Stimulated activated naive CD8-positive, alpha-beta T cell treated with anti-CD3 and anti-CD28 coated beads, Interleukin-15, amount 100 ng/mL, for 72 hours (primary cell): ENCODE data around the gene SNAPC5.
"Not testable (repeated sequence)": the region's sequence is repeated elsewhere in the genome, so short reads cannot be mapped to it uniquely, and the experiment has no call there.

Experiments used
- ATAC-seq: fragments of 150-1000 bp; cut with Tn5 transposase; 2 replicates; pipeline ENCODE4 v1.10.0; 2021; ENCODE audit warnings: mild to moderate bottlenecking, moderate library complexity
- DNase-seq, 2 donors: peaks; one replicate each; pipeline ENCODE4 v3.0.0; 2021 to 2022
- H3K27ac Mint-ChIP-seq, 2 donors: one replicate each; pipeline ENCODE4 v1.8.0; 2022; ENCODE audit warnings: mild to moderate bottlenecking in 2 of 2, mixed read lengths in 2 of 2, moderate library complexity in 2 of 2
- H3K27me3 Mint-ChIP-seq: one replicate; pipeline ENCODE4 v1.8.0; 2022; ENCODE audit warnings: mixed read lengths
- H3K4me1 Mint-ChIP-seq: one replicate; pipeline ENCODE4 v1.8.0; 2022; ENCODE audit warnings: mild to moderate bottlenecking, mixed read lengths
- H3K4me3 Mint-ChIP-seq, 2 donors: one replicate each; pipeline ENCODE4 v1.8.0; 2022; ENCODE audit warnings: mild to moderate bottlenecking in 2 of 2, mixed read lengths in 2 of 2, moderate library complexity in 1 of 2
- H3K9me3 Mint-ChIP-seq, 2 donors: one replicate each; pipeline ENCODE4 v1.8.0; 2022; ENCODE audit warnings: mixed read lengths in 2 of 2

SNAPC5 gene

GRCh38 chr15:66502491-66502890 lies 4.9 kb upstream of the SNAPC5 start:
- no peak for DNase-seq
- peaks cover 70% of the 10 kb centered on the region for H3K4me1 Mint-ChIP-seq
- H3K27me3 Mint-ChIP-seq: no peaks in the 10 kb centered on the region
- no peaks in the 10 kb centered on the region for H3K9me3 Mint-ChIP-seq
- peak overlapping the region in 1 of 2 donors; percentile 86 for H3K27ac Mint-ChIP-seq
- H3K4me3 Mint-ChIP-seq: peak overlapping the region; percentile 92 to 96
- ATAC-seq: no peak

GRCh38 chr15:66500346-66500745 lies 2.8 kb upstream of the SNAPC5 start:
- DNase-seq, ATAC-seq, H3K9me3 Mint-ChIP-seq, H3K4me3 Mint-ChIP-seq, H3K27me3 Mint-ChIP-seq: not testable (repeated sequence)
- Mint-ChIP-seq H3K4me1 (peaks cover 66% of the 10 kb centered on the region), H3K27ac (peak overlapping the region in 1 of 2 donors; percentile 87)

DNA sequence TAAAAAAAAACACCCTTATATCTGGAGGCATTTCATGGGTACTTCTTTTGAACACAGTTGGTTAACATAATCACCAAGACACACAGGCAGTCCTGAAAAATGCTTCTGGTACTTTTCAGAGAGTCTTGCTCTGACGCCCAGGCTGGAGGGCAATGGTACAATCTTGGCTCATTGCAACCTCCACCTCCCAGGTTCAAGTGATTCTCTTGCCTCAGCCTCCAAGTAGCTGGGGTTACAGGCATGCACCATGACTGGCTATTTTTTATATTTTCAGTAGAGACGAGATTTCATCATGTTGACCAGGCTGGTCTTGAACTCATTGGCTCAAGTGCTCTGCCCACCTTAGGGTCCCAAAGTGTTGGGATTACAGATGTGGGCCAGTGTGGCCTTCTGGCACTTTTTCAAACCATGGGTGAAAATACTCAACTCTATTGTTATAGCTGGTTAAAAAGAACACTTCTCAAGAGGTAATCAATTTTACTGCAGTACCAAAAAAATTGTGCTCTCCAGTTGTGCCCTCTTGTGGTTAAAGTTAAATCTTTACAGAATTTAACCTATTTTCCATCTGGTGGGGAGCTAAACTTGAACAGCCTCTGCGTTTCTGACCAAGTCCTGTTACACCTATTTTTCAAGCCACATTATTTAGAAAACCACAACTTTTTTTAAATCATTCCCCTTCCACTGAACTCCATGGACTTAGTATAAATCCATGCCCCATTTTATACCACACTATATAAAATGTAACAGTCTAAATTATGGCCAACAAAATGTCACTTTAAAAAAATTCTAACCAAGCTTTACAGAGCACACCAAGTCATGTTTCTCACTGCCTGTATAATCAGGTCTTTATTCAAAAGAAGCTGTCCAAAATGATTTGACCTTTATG lies 1.2 kb upstream of the SNAPC5 start:
- peak in 1 of 2 donors; percentile 13 for DNase-seq
- no peak for ATAC-seq
- Mint-ChIP-seq H3K4me1 (peaks cover 72% of the 10 kb centered on the region), H3K4me3 (no peak overlapping the region), H3K27me3 (no peaks in the 10 kb centered on the region), H3K9me3 (no peaks in the 10 kb centered on the region), H3K27ac (peak overlapping the region in 1 of 2 donors; percentile 42)

- Mint-ChIP-seq H3K4me1 (peaks cover 58% of the 10 kb centered on the region), H3K27ac (peak overlapping the region; percentile 97 to 99), H3K9me3 (no peaks in the 10 kb centered on the region), H3K27me3 (no peaks in the 10 kb centered on the region), H3K4me3 (peak overlapping the region; percentile 95 to 97)
- peak; percentile 54 for ATAC-seq
- no peak for DNase-seq
These were observed 536 bp downstream of the SNAPC5 start for GRCh38 chr15:66496951-66497501.

GRCh38 chr15:66494262-66494661 lies 3.3 kb downstream of the SNAPC5 start:
- no peak overlapping the region for H3K27ac Mint-ChIP-seq
- H3K4me1 Mint-ChIP-seq: peaks cover 36% of the 10 kb centered on the region
- H3K4me3 Mint-ChIP-seq: no peak overlapping the region

GRCh38 chr15:66491846-66492245 lies 5.7 kb downstream of the SNAPC5 start:
- DNase-seq (no peak), ATAC-seq (no peak)
- Mint-ChIP-seq H3K4me3 (no peak overlapping the region), H3K27ac (peak overlapping the region; percentile 49 to 60), H3K27me3 (no peaks in the 10 kb centered on the region), H3K9me3 (no peaks in the 10 kb centered on the region), H3K4me1 (peaks cover 21% of the 10 kb centered on the region)

More at GRCh38 chr15:66494262-66494661, 3.3 kb downstream of the SNAPC5 start:
- no peak for ATAC-seq
- H3K9me3 Mint-ChIP-seq: no peaks in the 10 kb centered on the region
- DNase-seq: no peak
- no peaks in the 10 kb centered on the region for H3K27me3 Mint-ChIP-seq

GRCh38 chr15:66489179-66489791 lies 8.3 kb downstream of the SNAPC5 start:
- no peak for ATAC-seq
- no peaks in the 10 kb centered on the region for H3K9me3 Mint-ChIP-seq
- peak overlapping the region; percentile 1 to 51 for H3K27ac Mint-ChIP-seq
- DNase-seq: no peak
- H3K27me3 Mint-ChIP-seq: no peaks in the 10 kb centered on the region
- H3K4me3 Mint-ChIP-seq: no peak overlapping the region
- peaks cover 3% of the 10 kb centered on the region for H3K4me1 Mint-ChIP-seq

GRCh38 chr15:66488525-66488924 lies 9.0 kb downstream of the SNAPC5 start:
- H3K4me1 Mint-ChIP-seq: no peaks in the 10 kb centered on the region
- DNase-seq (no peak), ATAC-seq (no peak)
- no peaks in the 10 kb centered on the region for H3K9me3 Mint-ChIP-seq
- H3K27ac Mint-ChIP-seq: no peak overlapping the region
- no peaks in the 10 kb centered on the region for H3K27me3 Mint-ChIP-seq
- H3K4me3 Mint-ChIP-seq: no peak overlapping the region

- DNase-seq: no peak
- no peak overlapping the region for H3K4me3 Mint-ChIP-seq
- no peaks in the 10 kb centered on the region for H3K4me1 Mint-ChIP-seq
- H3K27ac Mint-ChIP-seq: peak overlapping the region in 1 of 2 donors; percentile 49
- no peaks in the 10 kb centered on the region for H3K27me3 Mint-ChIP-seq
- no peaks in the 10 kb centered on the region for H3K9me3 Mint-ChIP-seq
- ATAC-seq: no peak
These were observed 10.7 kb downstream of the SNAPC5 start for GRCh38 chr15:66486887-66487286.

DNA sequence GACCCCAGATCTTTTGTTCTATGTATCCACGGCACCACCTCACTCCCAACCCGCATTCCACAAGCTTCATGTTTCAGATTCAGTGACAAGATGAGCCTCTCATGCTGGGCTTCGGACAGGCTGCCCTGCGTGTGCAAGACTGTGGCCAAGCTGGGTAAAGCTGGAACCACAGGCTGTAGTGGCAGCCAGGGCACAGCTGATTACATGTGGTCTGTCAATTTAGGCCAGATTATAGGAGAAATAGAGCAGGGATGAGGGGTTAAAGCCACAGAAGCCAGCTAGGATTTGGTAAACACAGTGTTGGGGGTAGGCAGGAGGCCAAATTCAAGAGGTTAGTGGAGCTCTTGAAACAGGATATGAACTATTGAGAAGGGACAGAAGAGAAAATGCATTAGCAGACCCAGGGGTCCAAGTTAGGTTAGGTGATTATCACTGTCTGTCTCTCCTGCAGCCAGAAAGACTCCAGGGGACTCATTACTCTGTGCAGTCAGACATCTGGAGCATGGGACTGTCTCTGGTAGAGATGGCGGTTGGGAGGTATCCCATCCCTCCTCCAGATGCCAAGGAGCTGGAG lies 12.9 kb downstream of the SNAPC5 start:
- ATAC-seq (no peak), DNase-seq (no peak)
- Mint-ChIP-seq H3K27ac (peak overlapping the region in 1 of 2 donors; percentile 60), H3K4me3 (no peak overlapping the region), H3K4me1 (no peaks in the 10 kb centered on the region), H3K9me3 (no peaks in the 10 kb centered on the region), H3K27me3 (no peaks in the 10 kb centered on the region)

GRCh38 chr15:66483131-66483566 lies 14.4 kb downstream of the SNAPC5 start:
- Mint-ChIP-seq H3K4me3 (no peak overlapping the region), H3K27me3 (no peaks in the 10 kb centered on the region), H3K27ac (peak overlapping the region in 1 of 2 donors; percentile 56), H3K9me3 (no peaks in the 10 kb centered on the region), H3K4me1 (no peaks in the 10 kb centered on the region)
- DNase-seq: no peak
- no peak for ATAC-seq

- H3K27me3 Mint-ChIP-seq: no peaks in the 10 kb centered on the region
- peak overlapping the region in 1 of 2 donors; percentile 56 for H3K27ac Mint-ChIP-seq
- ATAC-seq (no peak), DNase-seq (no peak)
- no peak overlapping the region for H3K4me3 Mint-ChIP-seq
- no peaks in the 10 kb centered on the region for H3K4me1 Mint-ChIP-seq
- H3K9me3 Mint-ChIP-seq: no peaks in the 10 kb centered on the region
These were observed 15.0 kb downstream of the SNAPC5 start for GRCh38 chr15:66482539-66482938.

- DNase-seq (no peak), ATAC-seq (no peak)
- Mint-ChIP-seq H3K27ac (peak overlapping the region in 1 of 2 donors; percentile 60), H3K4me1 (peaks cover 10% of the 10 kb centered on the region), H3K27me3 (no peaks in the 10 kb centered on the region), H3K4me3 (no peak overlapping the region), H3K9me3 (no peaks in the 10 kb centered on the region)
These were observed 16.3 kb downstream of the SNAPC5 start for GRCh38 chr15:66481107-66481856.

DNA sequence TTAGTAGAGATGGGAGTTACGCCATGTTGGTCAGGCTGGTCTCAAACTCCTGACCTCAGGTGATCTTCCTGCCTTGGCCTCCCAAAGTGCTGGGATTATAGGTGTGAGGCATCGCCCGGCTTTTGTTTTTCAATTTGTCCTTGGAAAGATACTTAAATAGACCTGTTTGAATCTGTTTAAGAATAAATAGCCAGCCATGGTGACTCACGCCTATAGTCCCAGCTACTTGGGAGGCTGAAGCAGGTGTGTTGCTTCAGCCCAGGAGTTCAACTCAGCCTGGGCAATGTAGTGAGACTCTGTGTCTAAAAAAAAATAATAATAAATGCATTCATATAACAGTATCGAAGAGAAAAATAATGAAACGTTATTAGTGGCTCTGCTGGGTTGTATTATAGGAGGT lies 17.3 kb downstream of the SNAPC5 start:
- H3K27me3 Mint-ChIP-seq: no peaks in the 10 kb centered on the region
- H3K4me3 Mint-ChIP-seq: no peak overlapping the region

GRCh38 chr15:66477011-66477410 lies 20.6 kb downstream of the SNAPC5 start:
- no peak for DNase-seq
- peak overlapping the region; percentile 2 to 87 for H3K27ac Mint-ChIP-seq
- ATAC-seq: no peak
- no peaks in the 10 kb centered on the region for H3K27me3 Mint-ChIP-seq
- H3K4me1 Mint-ChIP-seq: peaks cover 35% of the 10 kb centered on the region
- H3K9me3 Mint-ChIP-seq: no peaks in the 10 kb centered on the region
- no peak overlapping the region for H3K4me3 Mint-ChIP-seq

More for the DNA sequence above, 17.3 kb downstream of the SNAPC5 start:
- no peak for DNase-seq
- Mint-ChIP-seq H3K27ac (peak overlapping the region in 1 of 2 donors; percentile 8), H3K9me3 (no peaks in the 10 kb centered on the region), H3K4me1 (peaks cover 20% of the 10 kb centered on the region)
- ATAC-seq: no peak
